Testis (tissue), 2 donors: ENCODE results near the gene CLEC16A.

Experiments used
- POLR2A ChIP-seq: fragments of 450-650 bp; IDR thresholded peaks from one replicate; pipeline ENCODE4 v1.6.1; 2017; ENCODE audit warnings: antibody characterized with exemption, mild to moderate bottlenecking, moderate library complexity
- TF ChIP-seq, protein P1 (sequence below), 3 experiments: fragments of 450-650 bp in 2 of 3; fragments of 200-600 bp in 1 of 3; sonication (generic) in 1 of 3; IDR thresholded peaks; one replicate each; pipeline ENCODE4 v1.5.1; 2016 to 2019; ENCODE audit warnings: antibody characterized with exemption in 3 of 3, mild to moderate bottlenecking in 2 of 3, moderate library complexity in 1 of 3

DNA sequence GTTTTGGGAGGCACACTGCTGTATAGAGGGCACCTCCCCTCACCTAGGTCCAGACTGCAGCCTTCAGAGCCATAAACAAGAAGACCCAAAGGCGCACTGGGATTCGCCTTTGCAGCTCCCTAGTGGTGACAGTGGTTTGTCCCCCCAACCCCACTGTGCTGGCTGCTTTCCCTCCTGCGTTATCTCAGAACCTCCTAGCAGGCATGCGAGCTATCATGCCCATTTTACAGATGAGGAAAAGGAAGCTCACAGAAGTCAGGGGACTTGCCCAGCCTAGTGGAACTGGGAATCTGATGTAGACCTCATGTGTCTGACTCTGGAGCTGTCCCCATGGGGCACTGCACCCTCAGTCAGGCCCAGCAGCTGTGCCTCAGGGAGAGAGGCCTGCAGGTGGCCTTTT is 115.2 kb downstream of the CLEC16A start:
- TF ChIP-seq, protein P1, sequence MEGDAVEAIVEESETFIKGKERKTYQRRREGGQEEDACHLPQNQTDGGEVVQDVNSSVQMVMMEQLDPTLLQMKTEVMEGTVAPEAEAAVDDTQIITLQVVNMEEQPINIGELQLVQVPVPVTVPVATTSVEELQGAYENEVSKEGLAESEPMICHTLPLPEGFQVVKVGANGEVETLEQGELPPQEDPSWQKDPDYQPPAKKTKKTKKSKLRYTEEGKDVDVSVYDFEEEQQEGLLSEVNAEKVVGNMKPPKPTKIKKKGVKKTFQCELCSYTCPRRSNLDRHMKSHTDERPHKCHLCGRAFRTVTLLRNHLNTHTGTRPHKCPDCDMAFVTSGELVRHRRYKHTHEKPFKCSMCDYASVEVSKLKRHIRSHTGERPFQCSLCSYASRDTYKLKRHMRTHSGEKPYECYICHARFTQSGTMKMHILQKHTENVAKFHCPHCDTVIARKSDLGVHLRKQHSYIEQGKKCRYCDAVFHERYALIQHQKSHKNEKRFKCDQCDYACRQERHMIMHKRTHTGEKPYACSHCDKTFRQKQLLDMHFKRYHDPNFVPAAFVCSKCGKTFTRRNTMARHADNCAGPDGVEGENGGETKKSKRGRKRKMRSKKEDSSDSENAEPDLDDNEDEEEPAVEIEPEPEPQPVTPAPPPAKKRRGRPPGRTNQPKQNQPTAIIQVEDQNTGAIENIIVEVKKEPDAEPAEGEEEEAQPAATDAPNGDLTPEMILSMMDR (IDR thresholded peaks at IDR 0.05), result no peak
- no peak for TF ChIP-seq POLR2A
